Measurements from ENCODE around the gene MICB. TPM values are rescaled to one million over a fixed set of nuclear protein-coding genes. Genes with fewer than 3 reads are reported as not detected.
"Not testable (repeated sequence)": the region's sequence is repeated elsewhere in the genome, so short reads cannot be mapped to it uniquely, and the experiment has no call there.

The MICB gene
- total RNA-seq, 1 donor from 2014 or later = 0.52 TPM

DNA sequence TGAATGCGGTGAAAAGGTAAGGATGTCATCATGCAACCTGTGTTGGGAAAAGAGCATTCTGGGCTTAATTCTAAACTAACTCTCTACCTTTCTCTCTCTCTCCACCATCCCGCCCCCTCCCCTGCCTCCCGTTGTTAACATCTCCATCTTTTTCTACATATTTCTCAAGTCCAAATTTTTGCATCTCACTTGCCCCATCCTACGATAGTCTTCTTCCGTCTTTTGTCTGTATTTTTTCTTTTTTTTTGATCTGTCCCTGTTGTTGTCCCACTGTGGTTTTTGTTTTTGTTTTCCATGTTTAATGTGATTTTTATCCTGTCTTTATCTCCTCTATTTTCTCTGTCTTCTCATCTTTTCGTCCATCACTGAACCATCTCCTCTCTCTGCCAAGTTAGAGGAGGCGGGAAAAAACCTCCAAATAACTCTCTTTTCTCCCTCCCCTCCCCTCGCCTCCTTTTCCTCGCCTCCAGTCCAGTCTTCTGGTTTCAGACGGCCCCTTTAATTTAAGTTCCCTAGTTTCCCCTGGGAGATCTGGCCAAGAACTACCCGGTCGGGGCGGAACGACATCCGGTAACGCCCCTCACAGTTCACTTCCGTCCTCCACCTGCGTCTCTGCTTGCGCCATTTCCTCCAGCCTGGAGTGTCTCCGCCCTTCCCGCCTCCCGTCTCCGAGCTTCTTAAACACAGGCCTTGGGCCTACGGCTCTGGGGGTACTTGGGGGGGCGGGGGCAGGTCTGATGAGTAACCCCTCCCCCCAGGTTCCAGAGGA lies 49.2 kb downstream of the MICB start, which contains the start of gene NFKBIL1:
TSS of gene NFKBIL1 (plus strand) at position 651 of the 769 bp plus-strand sequence. CDS start at position 738, 87 bp downstream.
- H3K4me3 ChIP-seq (ENCODE audit: low read length in 3 of 3) = peak within 1 kb of the TSS; percentile 58 to 82 (median 72)
- H3K9ac ChIP-seq (ENCODE audit: low read depth in 1 of 3, low read length in 3 of 3) = peak within 1 kb of the TSS; percentile 69 to 83 (median 77)
- peaks cover 3 to 22% (median 21%) of the 10 kb centered on the region in 3 donors for H3K36me3 ChIP-seq (ENCODE audit: control insufficient read depth in 3 of 3, insufficient read depth in 3 of 3, low read length in 3 of 3)
- H3K27ac ChIP-seq (ENCODE audit: low read depth, low read length) = peak within 1 kb of the TSS; percentile 87
- peaks cover 20 to 40% (median 31%) of the 10 kb centered on the region in 3 donors for H3K4me1 ChIP-seq (ENCODE audit: control insufficient read depth in 3 of 3, insufficient read depth in 3 of 3, low read length in 3 of 3)
- no peaks in the 10 kb centered on the region for H3K27me3 ChIP-seq (ENCODE audit: control insufficient read depth in 3 of 3, insufficient read depth in 3 of 3, low read length in 3 of 3)
- H3K9me3 ChIP-seq (ENCODE audit: control insufficient read depth in 3 of 3, low read length in 3 of 3) = no peaks in the 10 kb centered on the region

DNA sequence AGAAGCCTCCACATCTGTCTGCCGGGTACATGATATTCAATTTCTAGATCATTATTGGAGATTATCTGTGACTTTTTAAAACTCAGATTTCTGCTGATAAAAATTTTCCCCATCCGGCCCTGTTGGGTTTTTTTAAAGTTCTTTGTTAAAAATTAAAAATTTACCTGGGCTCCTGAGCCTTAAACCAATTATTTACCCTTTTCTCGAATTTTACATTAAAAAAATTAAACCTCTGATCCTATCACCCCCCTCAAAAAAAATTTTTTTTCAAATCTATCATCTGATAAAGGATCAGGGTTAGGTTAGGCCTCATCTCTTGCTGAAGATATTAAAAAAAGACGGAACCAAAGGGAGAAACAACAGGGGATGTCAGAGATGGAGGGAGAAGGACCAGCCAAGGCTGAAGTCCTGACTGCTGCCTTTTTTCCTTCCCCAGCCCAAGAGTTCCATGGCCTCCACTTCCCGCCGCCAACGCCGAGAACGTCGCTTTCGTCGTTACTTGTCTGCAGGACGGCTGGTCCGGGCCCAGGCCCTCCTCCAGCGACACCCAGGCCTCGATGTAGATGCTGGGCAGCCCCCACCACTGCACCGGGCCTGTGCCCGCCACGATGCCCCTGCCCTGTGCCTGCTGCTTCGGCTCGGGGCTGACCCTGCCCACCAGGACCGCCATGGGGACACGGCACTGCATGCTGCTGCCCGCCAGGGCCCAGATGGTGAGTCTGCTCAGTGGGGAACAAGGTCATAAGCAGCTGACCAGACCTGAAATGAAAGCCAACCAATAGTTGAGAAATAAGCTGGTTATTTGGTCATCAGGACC lies 50.0 kb downstream of the MICB start:
- Histone ChIP-seq H3K4me1 (ENCODE audit: control insufficient read depth in 3 of 3, insufficient read depth in 3 of 3, low read length in 3 of 3) (peaks cover 19 to 35% (median 29%) of the 10 kb centered on the region in 3 donors), H3K9ac (ENCODE audit: low read depth in 1 of 3, low read length in 3 of 3) (peak overlapping the region; percentile 69 to 83 (median 77)), H3K36me3 (ENCODE audit: control insufficient read depth in 3 of 3, insufficient read depth in 3 of 3, low read length in 3 of 3) (peaks cover 3 to 22% (median 21%) of the 10 kb centered on the region in 3 donors), H3K9me3 (ENCODE audit: control insufficient read depth in 3 of 3, low read length in 3 of 3) (no peaks in the 10 kb centered on the region), H3K4me3 (ENCODE audit: low read length in 3 of 3) (peak overlapping the region; percentile 58 to 82 (median 72)), H3K27ac (ENCODE audit: low read depth, low read length) (peak overlapping the region; percentile 87), H3K27me3 (ENCODE audit: control insufficient read depth in 3 of 3, insufficient read depth in 3 of 3, low read length in 3 of 3) (no peaks in the 10 kb centered on the region)

DNA sequence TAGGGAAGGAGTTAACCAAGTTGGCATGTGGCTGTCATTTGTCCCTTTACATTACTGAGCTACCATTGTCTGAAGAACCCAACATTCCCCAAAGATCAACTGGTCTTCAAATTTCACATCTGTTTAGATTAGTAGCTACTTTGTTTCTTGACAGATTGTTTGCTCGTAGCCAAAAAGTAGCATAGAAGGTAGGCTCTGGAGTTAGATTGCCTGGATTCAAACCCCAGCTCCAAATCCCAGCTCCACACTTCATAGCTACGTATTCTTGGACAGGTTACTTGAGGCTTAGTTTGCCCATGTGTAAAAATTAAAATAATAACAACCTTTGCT lies 50.6 kb downstream of the MICB start:
- H3K27me3 ChIP-seq (ENCODE audit: control insufficient read depth in 3 of 3, insufficient read depth in 3 of 3, low read length in 3 of 3) = no peaks in the 10 kb centered on the region
- H3K4me1 ChIP-seq (ENCODE audit: control insufficient read depth in 3 of 3, insufficient read depth in 3 of 3, low read length in 3 of 3) = peaks cover 14 to 30% (median 26%) of the 10 kb centered on the region in 3 donors
- H3K9me3 ChIP-seq (ENCODE audit: control insufficient read depth in 3 of 3, low read length in 3 of 3) = no peaks in the 10 kb centered on the region
- peak overlapping the region; percentile 58 to 82 (median 72) for H3K4me3 ChIP-seq (ENCODE audit: low read length in 3 of 3)
- peaks cover 3 to 25% (median 21%) of the 10 kb centered on the region in 3 donors for H3K36me3 ChIP-seq (ENCODE audit: control insufficient read depth in 3 of 3, insufficient read depth in 3 of 3, low read length in 3 of 3)
- peak overlapping the region; percentile 69 to 83 (median 77) for H3K9ac ChIP-seq (ENCODE audit: low read depth in 1 of 3, low read length in 3 of 3)
- peak overlapping the region; percentile 87 for H3K27ac ChIP-seq (ENCODE audit: low read depth, low read length)

DNA sequence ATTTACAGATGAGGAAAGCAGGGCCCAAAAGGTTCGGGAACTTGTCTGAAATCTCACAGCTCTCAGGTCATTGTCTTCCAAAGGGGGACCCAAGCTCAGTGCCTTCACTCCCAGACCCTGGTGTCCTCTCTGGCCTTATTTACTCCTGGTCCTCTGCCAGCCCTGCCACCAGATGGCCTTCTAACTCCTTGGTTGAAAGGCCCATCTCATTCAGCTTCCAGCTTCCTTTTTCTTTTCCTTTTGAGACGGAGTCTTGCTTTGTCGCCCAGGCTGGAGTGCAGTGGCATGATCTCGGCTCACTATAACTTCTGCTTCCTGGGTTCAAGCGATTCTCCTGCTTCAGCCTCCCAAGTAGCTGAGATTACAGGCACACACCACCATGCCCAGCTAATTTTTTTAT lies 53.4 kb downstream of the MICB start:
- not testable (repeated sequence) for H3K9ac ChIP-seq (ENCODE audit: low read depth in 1 of 3, low read length in 3 of 3); H3K4me3 ChIP-seq (ENCODE audit: low read length in 3 of 3); H3K27me3 ChIP-seq (ENCODE audit: control insufficient read depth in 3 of 3, insufficient read depth in 3 of 3, low read length in 3 of 3); H3K27ac ChIP-seq (ENCODE audit: low read depth, low read length); H3K9me3 ChIP-seq (ENCODE audit: control insufficient read depth in 3 of 3, low read length in 3 of 3)
- H3K36me3 ChIP-seq (ENCODE audit: control insufficient read depth in 3 of 3, insufficient read depth in 3 of 3, low read length in 3 of 3) = peaks cover 3 to 27% (median 27%) of the 10 kb centered on the region in 3 donors
- H3K4me1 ChIP-seq (ENCODE audit: control insufficient read depth in 3 of 3, insufficient read depth in 3 of 3, low read length in 3 of 3) = peaks cover 13 to 24% (median 22%) of the 10 kb centered on the region in 3 donors

DNA sequence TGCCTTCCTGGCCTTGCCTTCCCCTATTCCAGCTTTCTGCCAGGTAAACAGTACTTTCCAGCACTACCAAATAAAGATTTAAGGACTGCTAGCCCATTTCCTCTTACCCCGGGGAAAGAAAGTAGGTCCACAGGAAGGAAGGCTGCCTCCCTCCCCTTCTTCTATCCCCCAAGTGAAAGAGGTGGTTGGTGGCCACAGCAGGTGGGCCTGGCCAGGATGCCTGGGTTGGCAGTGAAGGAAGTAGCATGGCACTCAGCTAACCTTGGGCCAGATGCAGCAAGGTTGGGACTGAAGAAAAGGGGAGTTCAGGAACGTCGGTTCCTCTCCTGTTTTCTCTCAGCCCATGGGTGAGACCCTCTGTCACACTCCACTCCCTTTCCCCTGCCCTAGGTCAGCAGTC lies 58.4 kb downstream of the MICB start:
- H3K9ac ChIP-seq (ENCODE audit: low read depth in 1 of 3, low read length in 3 of 3) = no peak overlapping the region
- no peak overlapping the region for H3K4me3 ChIP-seq (ENCODE audit: low read length in 3 of 3)
- H3K27ac ChIP-seq (ENCODE audit: low read depth, low read length) = no peak overlapping the region
- H3K27me3 ChIP-seq (ENCODE audit: control insufficient read depth in 3 of 3, insufficient read depth in 3 of 3, low read length in 3 of 3) = no peaks in the 10 kb centered on the region
- peaks cover 24 to 29% (median 29%) of the 10 kb centered on the region in 3 donors for H3K36me3 ChIP-seq (ENCODE audit: control insufficient read depth in 3 of 3, insufficient read depth in 3 of 3, low read length in 3 of 3)
- H3K4me1 ChIP-seq (ENCODE audit: control insufficient read depth in 3 of 3, insufficient read depth in 3 of 3, low read length in 3 of 3) = peaks cover 27 to 42% (median 37%) of the 10 kb centered on the region in 3 donors
- no peaks in the 10 kb centered on the region for H3K9me3 ChIP-seq (ENCODE audit: control insufficient read depth in 3 of 3, low read length in 3 of 3)

DNA sequence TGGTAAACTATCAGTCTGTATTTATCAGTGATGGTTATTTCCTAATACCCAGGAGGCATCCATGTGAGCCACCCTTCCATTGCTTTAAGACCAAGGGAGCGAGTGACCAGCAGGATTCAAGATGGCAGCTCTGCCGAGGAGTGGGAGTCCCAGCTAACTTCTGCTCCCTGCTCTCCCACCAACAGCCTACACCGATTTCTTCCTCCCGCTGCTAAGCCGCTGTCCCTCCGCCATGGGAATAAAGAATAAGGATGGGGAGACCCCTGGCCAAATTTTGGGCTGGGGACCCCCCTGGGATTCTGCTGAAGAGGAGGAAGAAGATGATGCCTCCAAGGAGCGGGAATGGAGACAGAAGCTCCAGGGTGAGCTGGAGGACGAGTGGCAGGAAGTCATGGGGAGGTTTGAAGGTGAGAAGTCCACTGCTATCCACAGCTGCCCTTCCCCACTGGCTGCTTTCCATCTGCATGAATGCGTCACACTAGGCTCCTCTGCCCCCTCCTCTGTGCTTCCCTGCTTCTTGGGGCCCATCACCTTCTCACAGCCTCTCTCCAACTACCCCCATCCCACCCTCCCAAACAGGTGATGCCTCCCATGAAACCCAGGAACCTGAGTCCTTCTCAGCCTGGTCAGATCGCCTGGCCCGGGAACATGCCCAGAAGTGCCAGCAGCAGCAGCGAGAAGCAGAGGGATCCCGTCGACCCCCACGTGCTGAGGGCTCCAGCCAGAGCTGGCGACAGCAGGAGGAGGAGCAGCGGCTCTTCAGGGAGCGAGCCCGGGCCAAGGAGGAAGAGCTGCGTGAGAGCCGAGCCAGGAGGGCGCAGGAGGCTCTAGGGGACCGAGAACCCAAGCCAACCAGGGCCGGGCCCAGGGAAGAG lies 59.7 kb downstream of the MICB start:
- Histone ChIP-seq H3K27ac (ENCODE audit: low read depth, low read length) (peak overlapping the region; percentile 33), H3K27me3 (ENCODE audit: control insufficient read depth in 3 of 3, insufficient read depth in 3 of 3, low read length in 3 of 3) (no peaks in the 10 kb centered on the region), H3K4me3 (ENCODE audit: low read length in 3 of 3) (peak overlapping the region in 1 of 3 donors; percentile 6), H3K4me1 (ENCODE audit: control insufficient read depth in 3 of 3, insufficient read depth in 3 of 3, low read length in 3 of 3) (peaks cover 27 to 42% (median 37%) of the 10 kb centered on the region in 3 donors), H3K9ac (ENCODE audit: low read depth in 1 of 3, low read length in 3 of 3) (peak overlapping the region in 1 of 3 donors; percentile 40), H3K36me3 (ENCODE audit: control insufficient read depth in 3 of 3, insufficient read depth in 3 of 3, low read length in 3 of 3) (peaks cover 24 to 29% (median 28%) of the 10 kb centered on the region in 3 donors), H3K9me3 (ENCODE audit: control insufficient read depth in 3 of 3, low read length in 3 of 3) (no peaks in the 10 kb centered on the region)

DNA sequence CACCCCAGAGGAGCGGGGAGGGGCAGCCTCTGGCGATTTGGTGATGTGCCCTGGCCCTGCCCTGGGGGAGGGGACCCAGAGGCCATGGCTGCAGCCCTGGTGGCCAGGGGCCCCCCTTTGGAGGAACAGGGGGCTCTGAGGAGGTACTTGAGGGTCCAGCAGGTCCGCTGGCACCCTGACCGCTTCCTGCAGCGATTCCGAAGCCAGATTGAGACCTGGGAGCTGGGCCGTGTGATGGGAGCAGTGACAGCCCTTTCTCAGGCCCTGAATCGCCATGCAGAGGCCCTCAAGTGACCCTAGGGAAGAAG lies 60.3 kb downstream of the MICB start:
- Histone ChIP-seq H3K9me3 (ENCODE audit: control insufficient read depth in 3 of 3, low read length in 3 of 3) (no peaks in the 10 kb centered on the region), H3K36me3 (ENCODE audit: control insufficient read depth in 3 of 3, insufficient read depth in 3 of 3, low read length in 3 of 3) (peaks cover 24 to 28% (median 28%) of the 10 kb centered on the region in 3 donors), H3K4me1 (ENCODE audit: control insufficient read depth in 3 of 3, insufficient read depth in 3 of 3, low read length in 3 of 3) (peaks cover 27 to 42% (median 37%) of the 10 kb centered on the region in 3 donors), H3K4me3 (ENCODE audit: low read length in 3 of 3) (peak overlapping the region in 1 of 3 donors; percentile 29), H3K9ac (ENCODE audit: low read depth in 1 of 3, low read length in 3 of 3) (peak overlapping the region in 1 of 3 donors; percentile 16), H3K27ac (ENCODE audit: low read depth, low read length) (peak overlapping the region; percentile 33), H3K27me3 (ENCODE audit: control insufficient read depth in 3 of 3, insufficient read depth in 3 of 3, low read length in 3 of 3) (no peaks in the 10 kb centered on the region)

DNA sequence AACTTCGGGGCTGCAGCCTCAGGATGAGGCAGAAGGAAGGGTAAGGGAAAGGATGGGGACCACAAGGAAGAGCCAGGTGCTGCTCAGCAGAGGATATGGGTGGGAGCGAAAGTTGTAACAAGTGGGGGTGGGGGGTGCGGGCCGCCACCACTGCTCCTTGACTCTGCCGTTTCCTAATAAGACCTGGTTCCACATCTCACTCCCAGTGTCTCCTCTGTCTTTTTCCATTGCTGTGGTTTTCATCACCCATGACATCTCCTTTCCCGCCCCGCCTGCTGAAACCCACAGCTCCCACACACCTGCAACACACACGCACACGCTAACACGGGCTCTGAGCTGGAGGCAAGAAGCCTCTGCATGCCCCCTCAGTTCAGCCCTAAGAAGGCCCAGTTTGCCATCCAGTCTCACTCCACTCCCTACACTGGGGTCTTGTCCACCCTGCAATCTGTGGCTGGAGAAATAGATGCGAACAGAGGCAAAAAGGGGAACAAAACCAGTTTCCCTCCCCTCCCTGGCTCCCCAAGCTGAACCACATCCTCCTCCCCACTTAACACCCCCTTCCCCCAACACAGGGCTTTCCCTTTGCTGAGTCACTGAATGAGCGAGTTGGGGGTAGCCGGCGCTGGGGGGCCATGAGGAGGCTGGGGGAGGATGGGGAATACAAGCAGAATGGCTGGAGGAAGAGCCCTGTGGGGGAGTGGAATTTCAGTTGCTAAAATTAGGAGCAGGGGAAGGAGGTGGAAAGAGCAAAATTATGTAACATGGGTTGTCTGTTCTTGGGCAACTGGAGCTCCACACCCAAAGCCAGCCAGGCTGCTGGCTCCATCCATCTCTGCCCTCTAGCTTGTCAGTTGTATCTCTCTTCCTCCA lies 60.9 kb downstream of the MICB start:
- no peaks in the 10 kb centered on the region for H3K9me3 ChIP-seq (ENCODE audit: control insufficient read depth in 3 of 3, low read length in 3 of 3)
- peaks cover 27 to 42% (median 37%) of the 10 kb centered on the region in 3 donors for H3K4me1 ChIP-seq (ENCODE audit: control insufficient read depth in 3 of 3, insufficient read depth in 3 of 3, low read length in 3 of 3)
- peaks cover 24 to 28% (median 24%) of the 10 kb centered on the region in 3 donors for H3K36me3 ChIP-seq (ENCODE audit: control insufficient read depth in 3 of 3, insufficient read depth in 3 of 3, low read length in 3 of 3)
- H3K4me3 ChIP-seq (ENCODE audit: low read length in 3 of 3) = peak overlapping the region in 2 of 3 donors; percentile 4 to 29
- peak overlapping the region in 2 of 3 donors; percentile 23 to 45 for H3K9ac ChIP-seq (ENCODE audit: low read depth in 1 of 3, low read length in 3 of 3)
- no peaks in the 10 kb centered on the region for H3K27me3 ChIP-seq (ENCODE audit: control insufficient read depth in 3 of 3, insufficient read depth in 3 of 3, low read length in 3 of 3)
- peak overlapping the region; percentile 69 for H3K27ac ChIP-seq (ENCODE audit: low read depth, low read length)

DNA sequence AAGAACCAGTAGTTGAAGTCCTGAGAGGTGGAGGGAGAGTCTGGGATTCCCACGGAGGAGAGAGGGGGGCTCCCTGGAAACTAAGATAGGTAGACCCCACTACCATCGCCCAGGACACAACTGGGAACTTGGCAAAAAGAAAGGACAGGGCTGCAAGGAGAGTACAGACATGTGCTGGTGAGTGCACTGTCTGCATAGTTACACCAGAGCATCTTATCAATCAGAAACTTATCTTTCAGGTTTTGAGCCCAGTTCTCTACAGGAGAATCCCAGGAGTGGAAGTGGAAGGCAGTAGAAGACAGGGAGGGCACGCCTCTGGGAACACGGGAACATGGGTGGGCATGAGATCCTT lies 61.6 kb downstream of the MICB start:
- peaks cover 27 to 42% (median 37%) of the 10 kb centered on the region in 3 donors for H3K4me1 ChIP-seq (ENCODE audit: control insufficient read depth in 3 of 3, insufficient read depth in 3 of 3, low read length in 3 of 3)
- H3K27me3 ChIP-seq (ENCODE audit: control insufficient read depth in 3 of 3, insufficient read depth in 3 of 3, low read length in 3 of 3) = no peaks in the 10 kb centered on the region
- peak overlapping the region in 1 of 3 donors; percentile 62 for H3K9ac ChIP-seq (ENCODE audit: low read depth in 1 of 3, low read length in 3 of 3)
- peaks cover 21 to 28% (median 24%) of the 10 kb centered on the region in 3 donors for H3K36me3 ChIP-seq (ENCODE audit: control insufficient read depth in 3 of 3, insufficient read depth in 3 of 3, low read length in 3 of 3)
- H3K27ac ChIP-seq (ENCODE audit: low read depth, low read length) = peak overlapping the region; percentile 69
- H3K4me3 ChIP-seq (ENCODE audit: low read length in 3 of 3) = peak overlapping the region in 2 of 3 donors; percentile 29 to 32
- no peaks in the 10 kb centered on the region for H3K9me3 ChIP-seq (ENCODE audit: control insufficient read depth in 3 of 3, low read length in 3 of 3)
